A673 (cell line): Measurements from ENCODE around the gene ZDHHC6. TPM values are rescaled to one million over a fixed set of nuclear protein-coding genes. Genes with fewer than 3 reads are reported as not detected.

ENCODE experiments used
- BruUV-seq: library from RNA; stranded (reverse); fragments of 400-500 nt; replicated peaks from 2 replicates; lab custom pipeline; 2021; lab: Mats Ljungman, UMichigan
- CTCF ChIA-PET: fragments of 300-600 bp; sonication (Branson Sonifier 250); formaldehyde crosslinking; loops from one replicate; lab custom pipeline; 2022; ENCODE audit warnings: antibody characterized with exemption; lab: Charles Lee
- POLR2A ChIA-PET: fragments of 300-600 bp; sonication (Branson Sonifier 250); formaldehyde crosslinking; loops from one replicate; lab custom pipeline; 2022; ENCODE audit warnings: antibody characterized with exemption; ENCODE audit not compliant: low non-redundant PET; lab: Charles Lee
- DNase-seq: peaks from one replicate; pipeline ENCODE4 v3.0.0-alpha.2; 2015; ENCODE audit warnings: low spot score
- H3K27ac ChIP-seq: fragments of 200-600 bp; sonication (generic); 2 replicates; pipeline ENCODE4 v1.5.1; 2016; ENCODE audit warnings: mixed run types, low read depth, mild to moderate bottlenecking, mixed read lengths, antibody characterized with exemption, low read length; ENCODE audit not compliant: poor library complexity, severe bottlenecking
- H3K27me3 ChIP-seq: fragments of 200-600 bp; sonication (generic); replicated peaks from 2 replicates; pipeline ENCODE4 v1.6.1; 2017; ENCODE audit warnings: mixed run types, low read depth, mild to moderate bottlenecking, mixed read lengths, antibody characterized with exemption, low read length; ENCODE audit not compliant: insufficient read depth, poor library complexity
- H3K36me3 ChIP-seq: fragments of 200-600 bp; sonication (generic); 2 replicates; pipeline ENCODE4 v1.6.1; 2016; ENCODE audit warnings: mixed run types, mild to moderate bottlenecking, mixed read lengths, antibody characterized with exemption, low read length; ENCODE audit not compliant: insufficient read depth, poor library complexity, severe bottlenecking
- H3K4me1 ChIP-seq: fragments of 200-600 bp; sonication (generic); 2 replicates; pipeline ENCODE4 v1.6.1; 2017; ENCODE audit warnings: mixed run types, mild to moderate bottlenecking, mixed read lengths, antibody characterized with exemption, low read length; ENCODE audit not compliant: insufficient read depth, poor library complexity, severe bottlenecking
- H3K4me3 ChIP-seq: fragments of 200-600 bp; sonication (generic); 2 replicates; pipeline ENCODE4 v1.5.1; 2016; ENCODE audit warnings: low read depth, mixed run types, mild to moderate bottlenecking, mixed read lengths, low read length; ENCODE audit not compliant: poor library complexity, severe bottlenecking
- H3K9me3 ChIP-seq: fragments of 200-600 bp; sonication (generic); 2 replicates; pipeline ENCODE4 v1.6.1; 2016; ENCODE audit warnings: mixed run types, low read depth, mild to moderate bottlenecking, mixed read lengths, antibody characterized with exemption, low read length; ENCODE audit not compliant: poor library complexity, severe bottlenecking
- CTCF ChIP-seq: fragments of 300-800, 200-600 bp; sonication (generic); conservative IDR thresholded peaks from 2 replicates; pipeline ENCODE4 v1.5.1; 2017; ENCODE audit warnings: low read depth, mild to moderate bottlenecking, antibody characterized with exemption, low read length, moderate library complexity, mixed read lengths
- EZH2 ChIP-seq: fragments of 200-600 bp; sonication (generic); IDR thresholded peaks from 2 replicates; pipeline ENCODE4 v1.6.1; 2017; ENCODE audit warnings: borderline replicate concordance, low read depth, mild to moderate bottlenecking, mixed read lengths, antibody characterized with exemption, low read length; ENCODE audit not compliant: poor library complexity, severe bottlenecking
- intact Hi-C: fragments of 100-400 bp; cut with micrococcal nuclease; formaldehyde crosslinking; loops from one replicate; pipeline ENCODE4 v1.10.0; 2022; ENCODE audit not compliant: unreplicated experiment
- total RNA-seq: library from RNA; stranded (reverse); gene quantifications from 2 replicates; pipeline ENCODE4 v1.2.3, GENCODE V29; 2021

ZDHHC6 gene
- total RNA-seq, 1 experiment from 2014 or later, result 38.8 TPM

GRCh38 chr10:112429654-112430230 is 17.0 kb downstream of the ZDHHC6 start:
- intact Hi-C loops, result loop anchor here (5.0 to 10.0 kb wide), 2 partner anchors 107 to 285 kb away; no protein-coding TSS in a partner anchor
- Histone ChIP-seq H3K9me3 (no peaks in the 10 kb centered on the region), H3K4me3 (no peak overlapping the region), H3K4me1 (no peaks in the 10 kb centered on the region), H3K36me3 (peaks cover 43% of the 10 kb centered on the region), H3K27ac (no peak overlapping the region), H3K27me3 (no peaks in the 10 kb centered on the region)
- no peak for TF ChIP-seq EZH2
- no peak for TF ChIP-seq CTCF
- no TSS peak for BruUV-seq
- ChIA-PET CTCF (no interaction called here), POLR2A (no interaction called here)
- no peak for DNase-seq

DNA sequence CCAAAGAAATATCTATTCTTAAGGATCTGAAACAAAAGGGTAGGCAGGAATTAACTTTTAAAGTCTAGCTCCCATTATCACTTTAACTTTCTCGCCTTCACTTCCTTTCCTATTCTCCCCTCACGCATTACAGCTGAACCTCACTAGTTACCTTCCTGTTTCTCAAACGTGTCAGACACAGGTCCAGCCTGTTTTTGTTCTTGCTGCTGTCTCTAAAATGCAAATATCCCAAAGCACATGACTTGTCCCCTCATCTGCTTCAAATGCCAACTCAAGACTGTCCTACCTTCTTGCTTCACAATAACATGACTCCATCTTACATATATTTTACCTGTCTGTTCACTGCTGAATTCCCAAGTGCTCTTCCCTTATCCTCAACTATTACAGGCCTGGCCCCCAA is 17.6 kb downstream of the ZDHHC6 start:
- H3K27ac ChIP-seq, result no peak overlapping the region
- no peaks in the 10 kb centered on the region for H3K9me3 ChIP-seq
- no peak overlapping the region for H3K4me3 ChIP-seq
- H3K27me3 ChIP-seq, result no peaks in the 10 kb centered on the region
- BruUV-seq, result no TSS peak
- H3K36me3 ChIP-seq, result peaks cover 41% of the 10 kb centered on the region
- ChIA-PET POLR2A (no interaction called here), CTCF (no interaction called here)
- intact Hi-C loops, result no loop called here
- TF ChIP-seq EZH2 (no peak), CTCF (no peak)
- no peak for DNase-seq
- H3K4me1 ChIP-seq, result no peaks in the 10 kb centered on the region

DNA sequence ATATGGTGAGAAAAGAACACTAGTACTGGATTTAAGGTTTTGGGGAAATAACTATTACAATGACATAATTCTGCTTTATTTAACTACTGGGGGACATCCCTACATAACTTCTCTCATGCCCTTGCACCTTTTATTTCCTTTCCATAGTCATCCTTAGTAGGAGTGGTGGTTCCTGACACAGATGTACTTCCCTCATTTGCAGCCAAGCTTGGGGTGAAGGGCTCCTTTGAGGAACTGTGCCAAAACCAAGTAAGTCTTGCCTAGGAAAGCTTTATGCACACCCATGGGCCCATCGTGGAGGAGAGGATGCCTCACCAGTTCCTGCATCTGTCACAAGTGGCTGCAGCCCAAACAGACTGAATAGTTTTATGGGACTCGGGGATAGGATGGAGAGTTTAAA is 20.6 kb downstream of the ZDHHC6 start:
- Histone ChIP-seq H3K4me1 (no peaks in the 10 kb centered on the region), H3K36me3 (peaks cover 11% of the 10 kb centered on the region), H3K27ac (no peak overlapping the region), H3K4me3 (no peak overlapping the region), H3K27me3 (no peaks in the 10 kb centered on the region), H3K9me3 (no peaks in the 10 kb centered on the region)
- ChIA-PET CTCF (no interaction called here), POLR2A (no interaction called here)
- no TSS peak for BruUV-seq
- TF ChIP-seq CTCF, result no peak
- no peak for TF ChIP-seq EZH2
- intact Hi-C loops, result no loop called here
- no peak for DNase-seq
